ENCODE data around the gene BCL3. TPM values are rescaled to one million over a fixed set of nuclear protein-coding genes. Genes with fewer than 3 reads are reported as not detected.
A peak's percentile ranks its signal among the peaks of the same experiment; 100 is the strongest.

BCL3 gene
- polyA plus RNA-seq, 1 donor: 60.2 TPM

- Histone ChIP-seq H3K36me3 (ENCODE audit: control insufficient read depth, insufficient read depth, low read length) (no peaks in the 10 kb centered on the region), H3K4me3 (ENCODE audit: low read length) (no peak overlapping the region), H3K4me1 (ENCODE audit: control insufficient read depth, insufficient read depth, low read length) (peaks cover 32% of the 10 kb centered on the region), H3K27me3 (ENCODE audit: control insufficient read depth, insufficient read depth, low read length) (no peaks in the 10 kb centered on the region), H3K27ac (ENCODE audit: low read length) (no peak overlapping the region), H3K9me3 (ENCODE audit: control insufficient read depth, low read depth, low read length) (no peaks in the 10 kb centered on the region)
- WGBS (ENCODE audit: insufficient coverage, low lambda C conversion rate): no CpG with 5 or more reads among the region's 6 CpGs
- no peak for DNase-seq
Measured at GRCh38 chr19:44728178-44728577, 20.3 kb upstream of the BCL3 start.

GRCh38 chr19:44729516-44730033, 18.9 kb upstream of the BCL3 start:
- DNase-seq: no peak
- 100% methylated on average over 2 of the region's 8 CpGs for WGBS (ENCODE audit: insufficient coverage, low lambda C conversion rate)
- H3K9me3 ChIP-seq (ENCODE audit: control insufficient read depth, low read depth, low read length): no peaks in the 10 kb centered on the region
- peaks cover 18% of the 10 kb centered on the region for H3K4me1 ChIP-seq (ENCODE audit: control insufficient read depth, insufficient read depth, low read length)
- no peaks in the 10 kb centered on the region for H3K36me3 ChIP-seq (ENCODE audit: control insufficient read depth, insufficient read depth, low read length)
- no peaks in the 10 kb centered on the region for H3K27me3 ChIP-seq (ENCODE audit: control insufficient read depth, insufficient read depth, low read length)
- H3K4me3 ChIP-seq (ENCODE audit: low read length): no peak overlapping the region
- no peak overlapping the region for H3K27ac ChIP-seq (ENCODE audit: low read length)

- no peak overlapping the region for H3K4me3 ChIP-seq (ENCODE audit: low read length)
- no peaks in the 10 kb centered on the region for H3K36me3 ChIP-seq (ENCODE audit: control insufficient read depth, insufficient read depth, low read length)
- no CpG with 5 or more reads among the region's 5 CpGs for WGBS (ENCODE audit: insufficient coverage, low lambda C conversion rate)
- no peak for DNase-seq
- H3K9me3 ChIP-seq (ENCODE audit: control insufficient read depth, low read depth, low read length): no peaks in the 10 kb centered on the region
- H3K27me3 ChIP-seq (ENCODE audit: control insufficient read depth, insufficient read depth, low read length): no peaks in the 10 kb centered on the region
- H3K27ac ChIP-seq (ENCODE audit: low read length): no peak overlapping the region
- H3K4me1 ChIP-seq (ENCODE audit: control insufficient read depth, insufficient read depth, low read length): peaks cover 7% of the 10 kb centered on the region
Measured at GRCh38 chr19:44731081-44731480, 17.4 kb upstream of the BCL3 start.

GRCh38 chr19:44731622-44732021, 16.9 kb upstream of the BCL3 start:
- Histone ChIP-seq H3K9me3 (ENCODE audit: control insufficient read depth, low read depth, low read length) (no peaks in the 10 kb centered on the region), H3K36me3 (ENCODE audit: control insufficient read depth, insufficient read depth, low read length) (no peaks in the 10 kb centered on the region), H3K27ac (ENCODE audit: low read length) (no peak overlapping the region), H3K27me3 (ENCODE audit: control insufficient read depth, insufficient read depth, low read length) (no peaks in the 10 kb centered on the region), H3K4me3 (ENCODE audit: low read length) (no peak overlapping the region), H3K4me1 (ENCODE audit: control insufficient read depth, insufficient read depth, low read length) (peaks cover 4% of the 10 kb centered on the region)
- no peak for DNase-seq
- no CpG with 5 or more reads among the region's 5 CpGs for WGBS (ENCODE audit: insufficient coverage, low lambda C conversion rate)

GRCh38 chr19:44732235-44733014, 16.1 kb upstream of the BCL3 start:
- DNase-seq: peak in 1 of 2 donors; percentile 0
- WGBS (ENCODE audit: insufficient coverage, low lambda C conversion rate): 70% methylated on average over 2 of the region's 11 CpGs
- Histone ChIP-seq H3K4me3 (ENCODE audit: low read length) (no peak overlapping the region), H3K36me3 (ENCODE audit: control insufficient read depth, insufficient read depth, low read length) (no peaks in the 10 kb centered on the region), H3K9me3 (ENCODE audit: control insufficient read depth, low read depth, low read length) (no peaks in the 10 kb centered on the region), H3K4me1 (ENCODE audit: control insufficient read depth, insufficient read depth, low read length) (no peaks in the 10 kb centered on the region), H3K27ac (ENCODE audit: low read length) (no peak overlapping the region), H3K27me3 (ENCODE audit: control insufficient read depth, insufficient read depth, low read length) (no peaks in the 10 kb centered on the region)

- no peak overlapping the region for H3K27ac ChIP-seq (ENCODE audit: low read length)
- H3K4me1 ChIP-seq (ENCODE audit: control insufficient read depth, insufficient read depth, low read length): peaks cover 7% of the 10 kb centered on the region
- no peaks in the 10 kb centered on the region for H3K27me3 ChIP-seq (ENCODE audit: control insufficient read depth, insufficient read depth, low read length)
- H3K4me3 ChIP-seq (ENCODE audit: low read length): no peak overlapping the region
- no peak for DNase-seq
- no peaks in the 10 kb centered on the region for H3K9me3 ChIP-seq (ENCODE audit: control insufficient read depth, low read depth, low read length)
- H3K36me3 ChIP-seq (ENCODE audit: control insufficient read depth, insufficient read depth, low read length): no peaks in the 10 kb centered on the region
- no CpG with 5 or more reads among the region's 1 CpG for WGBS (ENCODE audit: insufficient coverage, low lambda C conversion rate)
Measured at GRCh38 chr19:44734357-44734756, 14.2 kb upstream of the BCL3 start.

GRCh38 chr19:44735011-44735410, 13.5 kb upstream of the BCL3 start:
- no peak for DNase-seq
- Histone ChIP-seq H3K36me3 (ENCODE audit: control insufficient read depth, insufficient read depth, low read length) (no peaks in the 10 kb centered on the region), H3K4me3 (ENCODE audit: low read length) (no peak overlapping the region), H3K27ac (ENCODE audit: low read length) (no peak overlapping the region), H3K27me3 (ENCODE audit: control insufficient read depth, insufficient read depth, low read length) (no peaks in the 10 kb centered on the region), H3K4me1 (ENCODE audit: control insufficient read depth, insufficient read depth, low read length) (peaks cover 8% of the 10 kb centered on the region), H3K9me3 (ENCODE audit: control insufficient read depth, low read depth, low read length) (no peaks in the 10 kb centered on the region)
- WGBS (ENCODE audit: insufficient coverage, low lambda C conversion rate): no CpG with 5 or more reads among the region's 5 CpGs

- no peaks in the 10 kb centered on the region for H3K36me3 ChIP-seq (ENCODE audit: control insufficient read depth, insufficient read depth, low read length)
- no peak overlapping the region for H3K27ac ChIP-seq (ENCODE audit: low read length)
- no peak overlapping the region for H3K4me3 ChIP-seq (ENCODE audit: low read length)
- H3K27me3 ChIP-seq (ENCODE audit: control insufficient read depth, insufficient read depth, low read length): no peaks in the 10 kb centered on the region
- peaks cover 25% of the 10 kb centered on the region for H3K4me1 ChIP-seq (ENCODE audit: control insufficient read depth, insufficient read depth, low read length)
- H3K9me3 ChIP-seq (ENCODE audit: control insufficient read depth, low read depth, low read length): no peaks in the 10 kb centered on the region
- WGBS (ENCODE audit: insufficient coverage, low lambda C conversion rate): no CpG with 5 or more reads among the region's 13 CpGs
- DNase-seq: no peak
Measured at GRCh38 chr19:44737238-44738071, 11.1 kb upstream of the BCL3 start.

GRCh38 chr19:44738136-44738535, 10.4 kb upstream of the BCL3 start:
- H3K27me3 ChIP-seq (ENCODE audit: control insufficient read depth, insufficient read depth, low read length): no peaks in the 10 kb centered on the region
- peaks cover 31% of the 10 kb centered on the region for H3K4me1 ChIP-seq (ENCODE audit: control insufficient read depth, insufficient read depth, low read length)
- no peak overlapping the region for H3K4me3 ChIP-seq (ENCODE audit: low read length)
- no peak overlapping the region for H3K27ac ChIP-seq (ENCODE audit: low read length)
- no CpG with 5 or more reads among the region's 2 CpGs for WGBS (ENCODE audit: insufficient coverage, low lambda C conversion rate)
- no peak for DNase-seq
- no peaks in the 10 kb centered on the region for H3K9me3 ChIP-seq (ENCODE audit: control insufficient read depth, low read depth, low read length)
- no peaks in the 10 kb centered on the region for H3K36me3 ChIP-seq (ENCODE audit: control insufficient read depth, insufficient read depth, low read length)

- 40% methylated on average over 1 of the region's 11 CpGs for WGBS (ENCODE audit: insufficient coverage, low lambda C conversion rate)
- Histone ChIP-seq H3K4me1 (ENCODE audit: control insufficient read depth, insufficient read depth, low read length) (peaks cover 39% of the 10 kb centered on the region), H3K27me3 (ENCODE audit: control insufficient read depth, insufficient read depth, low read length) (no peaks in the 10 kb centered on the region), H3K27ac (ENCODE audit: low read length) (no peak overlapping the region), H3K9me3 (ENCODE audit: control insufficient read depth, low read depth, low read length) (no peaks in the 10 kb centered on the region), H3K4me3 (ENCODE audit: low read length) (no peak overlapping the region), H3K36me3 (ENCODE audit: control insufficient read depth, insufficient read depth, low read length) (no peaks in the 10 kb centered on the region)
- no peak for DNase-seq
Measured at GRCh38 chr19:44738603-44739558, 9.6 kb upstream of the BCL3 start.
